VCaP (cell line): ENCODE data around the gene RASA3.

ENCODE experiments used
- H3K27ac ChIP-seq: fragments of 450-650 bp; 2 replicates; pipeline ENCODE4 v1.5.1; 2017
- TF ChIP-seq, protein P1 (sequence below): fragments of 450-650 bp; conservative IDR thresholded peaks from 2 replicates; pipeline ENCODE4 v1.5.1; 2017; ENCODE audit warnings: mild to moderate bottlenecking, moderate library complexity

RASA3 gene

DNA sequence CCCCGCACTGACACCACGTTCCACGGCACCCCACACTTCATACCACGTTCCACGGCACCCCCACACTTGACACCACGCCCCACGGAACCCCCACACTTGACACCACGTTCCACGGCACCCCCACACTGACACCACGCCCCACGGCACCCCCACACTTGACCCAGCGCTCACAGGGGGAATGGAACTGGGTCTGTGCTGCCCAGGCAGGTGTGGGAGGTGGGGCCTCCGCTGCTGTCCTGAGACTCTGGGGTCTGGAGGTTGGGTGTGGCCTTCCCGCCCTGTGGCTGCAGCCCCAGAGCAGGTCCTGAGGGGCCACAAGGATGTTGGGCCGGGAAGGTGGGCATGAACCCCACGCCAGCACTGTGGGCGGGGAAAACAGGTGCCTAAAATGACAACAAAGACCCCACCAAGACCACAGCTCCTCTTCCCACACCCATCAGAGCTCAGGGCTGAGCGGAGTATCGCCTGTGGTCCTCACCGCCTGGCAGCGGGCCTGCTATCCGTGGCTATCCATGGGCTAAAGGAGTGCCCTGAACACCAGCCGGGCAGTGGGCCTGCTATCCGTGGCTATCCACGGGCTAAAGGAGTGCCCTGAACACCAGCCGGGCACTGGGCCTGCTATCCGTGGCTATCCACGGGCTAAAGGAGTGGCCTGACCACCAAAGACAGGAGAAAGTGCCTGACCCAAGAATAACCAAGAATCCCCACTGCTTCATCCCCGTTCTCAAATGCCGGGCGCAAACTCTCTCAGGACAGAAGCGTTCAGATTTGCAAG is 98.7 kb downstream of the RASA3 start:
- no peak overlapping the region for H3K27ac ChIP-seq
- TF ChIP-seq, protein P1, sequence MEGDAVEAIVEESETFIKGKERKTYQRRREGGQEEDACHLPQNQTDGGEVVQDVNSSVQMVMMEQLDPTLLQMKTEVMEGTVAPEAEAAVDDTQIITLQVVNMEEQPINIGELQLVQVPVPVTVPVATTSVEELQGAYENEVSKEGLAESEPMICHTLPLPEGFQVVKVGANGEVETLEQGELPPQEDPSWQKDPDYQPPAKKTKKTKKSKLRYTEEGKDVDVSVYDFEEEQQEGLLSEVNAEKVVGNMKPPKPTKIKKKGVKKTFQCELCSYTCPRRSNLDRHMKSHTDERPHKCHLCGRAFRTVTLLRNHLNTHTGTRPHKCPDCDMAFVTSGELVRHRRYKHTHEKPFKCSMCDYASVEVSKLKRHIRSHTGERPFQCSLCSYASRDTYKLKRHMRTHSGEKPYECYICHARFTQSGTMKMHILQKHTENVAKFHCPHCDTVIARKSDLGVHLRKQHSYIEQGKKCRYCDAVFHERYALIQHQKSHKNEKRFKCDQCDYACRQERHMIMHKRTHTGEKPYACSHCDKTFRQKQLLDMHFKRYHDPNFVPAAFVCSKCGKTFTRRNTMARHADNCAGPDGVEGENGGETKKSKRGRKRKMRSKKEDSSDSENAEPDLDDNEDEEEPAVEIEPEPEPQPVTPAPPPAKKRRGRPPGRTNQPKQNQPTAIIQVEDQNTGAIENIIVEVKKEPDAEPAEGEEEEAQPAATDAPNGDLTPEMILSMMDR = no peak

DNA sequence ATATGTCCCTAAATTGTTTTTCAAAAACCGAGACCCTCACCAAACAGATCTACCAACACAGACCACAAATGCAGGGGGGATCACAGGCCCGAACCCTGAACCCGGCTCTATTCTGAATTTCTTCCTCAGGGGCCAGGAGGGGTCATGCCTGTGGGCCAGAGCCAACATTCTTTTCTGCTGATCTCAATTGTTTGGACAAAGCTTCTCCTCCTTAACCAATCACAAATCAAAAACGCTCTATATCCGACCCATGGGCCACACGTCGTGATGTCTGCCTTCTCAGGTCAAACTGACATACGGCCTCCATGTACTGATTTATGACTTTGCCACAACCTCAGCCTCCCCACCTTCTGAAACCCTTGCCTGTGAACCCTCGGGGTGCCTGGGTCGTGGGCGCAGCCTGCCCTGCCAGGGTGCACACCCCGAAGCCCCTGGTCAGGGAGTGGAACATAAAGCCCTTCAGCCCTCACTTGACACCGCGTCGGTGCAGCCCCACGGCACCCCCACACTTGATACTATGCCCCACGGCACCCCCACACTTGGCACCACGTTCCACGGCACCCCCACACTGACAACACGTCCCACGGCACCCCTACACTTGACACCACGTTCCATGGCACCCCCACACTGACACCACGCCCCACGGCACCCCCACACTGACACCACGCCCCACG is 100.2 kb downstream of the RASA3 start:
- no peak overlapping the region for H3K27ac ChIP-seq

DNA sequence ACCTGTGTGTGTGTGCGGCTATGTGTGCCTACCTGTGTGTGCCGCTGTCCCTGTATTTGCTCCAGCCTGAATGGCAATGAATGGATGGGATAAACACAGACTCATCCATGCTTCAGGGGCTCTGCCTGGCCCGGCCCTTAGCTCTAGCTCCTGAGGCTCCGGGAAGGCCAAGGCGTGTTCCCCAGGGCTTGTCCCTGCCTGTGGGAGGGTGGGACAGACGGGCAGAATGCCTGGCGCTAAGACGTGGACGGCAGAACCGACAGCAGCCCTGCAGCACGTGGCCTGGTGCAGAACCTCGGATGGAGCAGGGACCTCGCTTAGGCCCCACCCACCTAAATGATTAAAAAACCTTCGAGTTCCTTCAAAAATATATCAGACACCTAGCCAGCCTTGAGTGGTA is 100.8 kb downstream of the RASA3 start:
- H3K27ac ChIP-seq = no peak overlapping the region
- TF ChIP-seq, protein P1 = no peak

More for the DNA sequence above, 100.2 kb downstream of the RASA3 start:
- TF ChIP-seq, protein P1 = no peak

DNA sequence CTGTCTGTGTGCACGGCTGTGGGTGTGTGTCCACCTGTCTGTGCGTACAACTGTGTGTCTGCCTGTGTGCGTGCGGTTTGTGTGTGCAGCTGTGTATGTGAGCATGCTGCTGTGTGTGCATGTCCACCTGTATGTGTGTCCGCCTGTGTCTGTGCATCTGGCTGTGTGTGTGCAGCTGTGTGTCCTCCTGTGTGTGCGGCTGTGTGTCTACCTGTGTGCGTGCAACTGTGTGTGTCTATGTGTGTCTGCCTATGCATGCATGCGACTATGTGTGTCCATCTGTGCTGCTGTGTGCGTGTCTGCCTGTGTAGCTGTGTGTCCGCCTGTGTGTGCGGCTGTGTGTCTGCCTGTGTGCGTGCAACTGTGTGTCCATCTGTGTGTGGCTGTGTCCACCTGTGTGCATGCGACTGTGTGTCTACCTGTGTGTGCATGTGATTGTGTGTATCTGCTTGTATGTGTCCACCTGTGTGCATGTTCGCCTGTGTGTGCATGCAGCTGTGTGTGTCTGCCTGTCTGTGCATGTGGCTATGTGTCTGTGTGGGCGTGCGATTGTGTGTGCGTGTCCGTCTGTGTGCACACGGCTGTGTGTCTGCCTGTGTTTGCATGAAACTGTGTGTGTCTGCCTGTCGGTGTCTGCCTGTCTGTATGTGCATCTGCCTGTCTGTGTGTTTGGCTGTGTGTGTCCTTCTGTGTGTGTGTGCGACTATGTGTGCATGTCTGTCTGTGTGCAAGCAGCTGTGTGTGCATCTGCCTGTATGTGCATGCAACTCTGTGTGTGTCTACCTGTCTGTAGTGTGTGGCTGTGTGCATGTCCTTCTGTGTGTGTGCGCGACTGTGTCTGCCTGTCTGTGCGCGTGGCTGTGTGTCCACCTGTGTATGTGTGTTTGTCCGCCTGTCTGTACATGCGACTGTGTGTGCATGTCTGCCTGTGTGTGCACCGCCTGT is 101.5 kb downstream of the RASA3 start:
- H3K27ac ChIP-seq = no peak overlapping the region
- TF ChIP-seq, protein P1 = no peak

DNA sequence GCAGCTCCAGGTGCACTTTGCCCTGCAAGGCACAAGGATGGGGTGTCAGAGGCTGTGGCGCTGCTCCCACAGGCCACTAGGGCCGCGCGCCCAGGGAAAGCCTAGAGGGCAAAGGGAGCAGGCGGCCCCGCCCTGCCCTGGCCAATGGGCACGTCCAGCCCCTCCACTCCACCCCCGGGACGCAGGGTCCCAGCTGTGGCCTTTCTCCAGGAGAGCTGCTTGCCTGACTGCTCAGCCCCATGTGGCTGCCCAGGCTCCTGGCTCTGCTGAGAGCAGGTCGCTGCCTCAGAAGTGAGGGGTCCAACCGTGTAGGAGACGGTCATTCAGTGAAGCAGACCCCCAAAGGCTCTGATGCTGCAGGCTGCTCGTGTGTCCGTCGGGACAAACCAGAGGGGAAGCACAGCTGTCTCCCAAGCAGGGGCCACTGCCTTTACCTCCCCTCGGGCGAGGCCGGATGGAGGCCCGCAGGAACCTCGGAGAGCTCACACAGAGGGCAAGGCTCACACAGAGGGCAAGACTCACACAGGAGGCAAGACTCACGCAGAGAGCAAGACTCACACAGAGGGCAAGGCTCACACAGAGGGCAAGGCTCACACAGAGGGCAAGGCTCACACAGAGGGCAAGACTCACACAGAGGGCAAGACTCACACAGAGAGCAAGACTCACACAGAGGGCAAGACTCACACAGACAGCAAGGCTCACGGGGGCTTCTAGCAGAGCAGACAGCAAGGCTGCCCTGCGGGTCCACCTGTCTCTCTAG is 102.4 kb downstream of the RASA3 start:
- TF ChIP-seq, protein P1 = no peak
- H3K27ac ChIP-seq = no peak overlapping the region

DNA sequence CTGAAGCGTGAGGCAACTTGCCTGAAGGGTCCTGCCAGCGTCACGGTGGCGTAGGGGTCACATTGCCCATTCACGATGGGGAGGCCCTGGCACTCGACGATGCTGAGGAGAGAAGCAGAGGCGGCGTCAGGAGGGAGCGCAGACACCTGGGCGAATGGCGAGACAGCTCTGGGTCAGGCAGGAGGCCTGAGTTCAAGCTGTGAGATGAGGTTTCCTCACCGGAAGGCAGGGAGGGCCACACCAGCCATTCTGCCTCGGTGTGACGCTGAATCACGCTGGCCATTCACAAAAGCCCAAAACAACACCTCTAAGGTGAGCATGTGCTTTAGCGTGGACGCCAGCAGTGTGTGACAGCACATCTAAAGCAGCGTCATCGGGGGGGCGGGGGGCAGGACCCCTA is 104.6 kb downstream of the RASA3 start:
- no peak overlapping the region for H3K27ac ChIP-seq
- TF ChIP-seq, protein P1 = no peak
